SK-N-SH (cell line): ENCODE measurements around the gene PITPNM3.

ENCODE experiments used
- EP300 ChIP-seq, 2 experiments: IDR thresholded peaks; 2 replicates each; pipeline versions ENCODE4 v1.4.0 to v1.6.1; 2012; ENCODE audit warnings: borderline replicate concordance in 1 of 2, low read depth in 1 of 2, low read length in 1 of 2
- FOXM1 ChIP-seq: IDR thresholded peaks from 2 replicates; pipeline ENCODE4 v1.4.0; 2012; ENCODE audit warnings: low read depth, mild to moderate bottlenecking
- POLR2AphosphoS5 ChIP-seq: IDR thresholded peaks from 2 replicates; pipeline ENCODE4 v1.6.1; 2012; ENCODE audit warnings: low read depth, low read length
- RFX5 ChIP-seq: IDR thresholded peaks from 2 replicates; pipeline ENCODE4 v1.6.1; 2012; ENCODE audit warnings: mild to moderate bottlenecking, improper control_type of control experiment, low read length
- SMC3 ChIP-seq: IDR thresholded peaks from 2 replicates; pipeline ENCODE4 v1.6.1; 2012; ENCODE audit warnings: low read depth, low read length, improper control_type of control experiment
- TAF1 ChIP-seq: IDR thresholded peaks from 2 replicates; pipeline ENCODE4 v1.6.1; 2012; ENCODE audit warnings: low read depth, mild to moderate bottlenecking, low read length, moderate library complexity, borderline replicate concordance
- USF2 ChIP-seq: fragments of 150-350 bp; IDR thresholded peaks from 2 replicates; pipeline ENCODE4 v1.6.1; 2017; ENCODE audit warnings: antibody characterized with exemption, low read length, low read depth, borderline replicate concordance
- TF ChIP-seq, protein P1 (sequence below): IDR thresholded peaks from 2 replicates; pipeline ENCODE4 v1.4.0; 2012; ENCODE audit warnings: low read depth
- TF ChIP-seq, protein P2 (sequence below): fragments of 200-600 bp; sonication (generic); IDR thresholded peaks from 2 replicates; pipeline ENCODE4 v1.6.1; 2017; ENCODE audit warnings: antibody characterized with exemption, mild to moderate bottlenecking, moderate library complexity
- TF ChIP-seq, protein P3 (sequence below): IDR thresholded peaks from 2 replicates; pipeline ENCODE4; 2012
- TF ChIP-seq, protein P4 (sequence below): IDR thresholded peaks from 2 replicates; pipeline ENCODE4 v1.4.0; 2012; ENCODE audit warnings: low read depth, borderline replicate concordance

GRCh38 chr17:6551869-6552531 is 4.4 kb downstream of the PITPNM3 start:
- TF ChIP-seq EP300 (IDR thresholded peaks at IDR 0.05; ENCODE audit: borderline replicate concordance in 1 of 2, low read depth in 1 of 2, low read length in 1 of 2) (no peak), SMC3 (no peak), RFX5 (no peak), TAF1 (no peak), USF2 (no peak), POLR2AphosphoS5 (no peak), FOXM1 (no peak)
- TF ChIP-seq, protein P1, sequence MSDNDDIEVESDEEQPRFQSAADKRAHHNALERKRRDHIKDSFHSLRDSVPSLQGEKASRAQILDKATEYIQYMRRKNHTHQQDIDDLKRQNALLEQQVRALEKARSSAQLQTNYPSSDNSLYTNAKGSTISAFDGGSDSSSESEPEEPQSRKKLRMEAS: no peak
- TF ChIP-seq, protein P2, sequence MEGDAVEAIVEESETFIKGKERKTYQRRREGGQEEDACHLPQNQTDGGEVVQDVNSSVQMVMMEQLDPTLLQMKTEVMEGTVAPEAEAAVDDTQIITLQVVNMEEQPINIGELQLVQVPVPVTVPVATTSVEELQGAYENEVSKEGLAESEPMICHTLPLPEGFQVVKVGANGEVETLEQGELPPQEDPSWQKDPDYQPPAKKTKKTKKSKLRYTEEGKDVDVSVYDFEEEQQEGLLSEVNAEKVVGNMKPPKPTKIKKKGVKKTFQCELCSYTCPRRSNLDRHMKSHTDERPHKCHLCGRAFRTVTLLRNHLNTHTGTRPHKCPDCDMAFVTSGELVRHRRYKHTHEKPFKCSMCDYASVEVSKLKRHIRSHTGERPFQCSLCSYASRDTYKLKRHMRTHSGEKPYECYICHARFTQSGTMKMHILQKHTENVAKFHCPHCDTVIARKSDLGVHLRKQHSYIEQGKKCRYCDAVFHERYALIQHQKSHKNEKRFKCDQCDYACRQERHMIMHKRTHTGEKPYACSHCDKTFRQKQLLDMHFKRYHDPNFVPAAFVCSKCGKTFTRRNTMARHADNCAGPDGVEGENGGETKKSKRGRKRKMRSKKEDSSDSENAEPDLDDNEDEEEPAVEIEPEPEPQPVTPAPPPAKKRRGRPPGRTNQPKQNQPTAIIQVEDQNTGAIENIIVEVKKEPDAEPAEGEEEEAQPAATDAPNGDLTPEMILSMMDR: no peak
- TF ChIP-seq, protein P3, sequence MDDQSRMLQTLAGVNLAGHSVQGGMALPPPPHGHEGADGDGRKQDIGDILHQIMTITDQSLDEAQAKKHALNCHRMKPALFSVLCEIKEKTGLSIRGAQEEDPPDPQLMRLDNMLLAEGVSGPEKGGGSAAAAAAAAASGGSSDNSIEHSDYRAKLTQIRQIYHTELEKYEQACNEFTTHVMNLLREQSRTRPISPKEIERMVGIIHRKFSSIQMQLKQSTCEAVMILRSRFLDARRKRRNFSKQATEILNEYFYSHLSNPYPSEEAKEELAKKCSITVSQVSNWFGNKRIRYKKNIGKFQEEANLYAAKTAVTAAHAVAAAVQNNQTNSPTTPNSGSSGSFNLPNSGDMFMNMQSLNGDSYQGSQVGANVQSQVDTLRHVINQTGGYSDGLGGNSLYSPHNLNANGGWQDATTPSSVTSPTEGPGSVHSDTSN: no peak
- TF ChIP-seq, protein P4, sequence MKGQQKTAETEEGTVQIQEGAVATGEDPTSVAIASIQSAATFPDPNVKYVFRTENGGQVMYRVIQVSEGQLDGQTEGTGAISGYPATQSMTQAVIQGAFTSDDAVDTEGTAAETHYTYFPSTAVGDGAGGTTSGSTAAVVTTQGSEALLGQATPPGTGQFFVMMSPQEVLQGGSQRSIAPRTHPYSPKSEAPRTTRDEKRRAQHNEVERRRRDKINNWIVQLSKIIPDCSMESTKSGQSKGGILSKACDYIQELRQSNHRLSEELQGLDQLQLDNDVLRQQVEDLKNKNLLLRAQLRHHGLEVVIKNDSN: no peak
